ENCODE data around the gene DUXB. TPM values are rescaled to one million over a fixed set of nuclear protein-coding genes. Genes with fewer than 3 reads are reported as not detected.
A peak's percentile ranks its signal among the peaks of the same experiment; 100 is the strongest.

The DUXB gene
- total RNA-seq, 1 experiment from 2014 or later = not detected

DNA sequence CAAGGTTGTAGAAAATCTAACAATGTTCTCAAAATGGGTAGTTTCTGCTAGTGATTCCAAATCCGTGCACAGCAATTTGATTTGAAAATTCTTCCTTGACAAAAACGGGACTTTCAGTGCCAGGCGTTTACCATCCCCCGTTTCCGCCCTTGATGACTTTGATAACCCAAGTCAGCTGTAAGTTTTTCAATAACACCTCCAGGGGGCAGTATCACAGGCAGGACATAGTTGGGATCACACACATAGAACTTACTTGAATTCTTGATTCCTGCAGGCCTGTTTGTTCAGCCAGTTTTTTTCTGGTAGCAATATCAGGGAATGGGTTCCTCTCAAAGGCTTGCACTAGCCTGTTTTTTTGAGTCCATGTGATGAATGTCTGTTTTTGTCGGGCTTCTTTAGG lies 5.6 kb downstream of the DUXB start:
- H3K4me3 Mint-ChIP-seq (ENCODE audit: low read depth, unreplicated experiment) = no peak overlapping the region
- CTCF ChIA-PET = no interaction called here
- no peak for DNase-seq
- no peak overlapping the region for H3K27ac Mint-ChIP-seq (ENCODE audit: unreplicated experiment)
- intact Hi-C loops (cut with micrococcal nuclease; ENCODE audit: unreplicated experiment) = no loop called here
- no peaks in the 10 kb centered on the region for H3K27me3 Mint-ChIP-seq (ENCODE audit: unreplicated experiment)
- H3K9me3 Mint-ChIP-seq (ENCODE audit: low read depth, unreplicated experiment) = no peaks in the 10 kb centered on the region
- no peaks in the 10 kb centered on the region for H3K36me3 Mint-ChIP-seq (ENCODE audit: insufficient read depth, unreplicated experiment)
- TF ChIP-seq, protein P1, sequence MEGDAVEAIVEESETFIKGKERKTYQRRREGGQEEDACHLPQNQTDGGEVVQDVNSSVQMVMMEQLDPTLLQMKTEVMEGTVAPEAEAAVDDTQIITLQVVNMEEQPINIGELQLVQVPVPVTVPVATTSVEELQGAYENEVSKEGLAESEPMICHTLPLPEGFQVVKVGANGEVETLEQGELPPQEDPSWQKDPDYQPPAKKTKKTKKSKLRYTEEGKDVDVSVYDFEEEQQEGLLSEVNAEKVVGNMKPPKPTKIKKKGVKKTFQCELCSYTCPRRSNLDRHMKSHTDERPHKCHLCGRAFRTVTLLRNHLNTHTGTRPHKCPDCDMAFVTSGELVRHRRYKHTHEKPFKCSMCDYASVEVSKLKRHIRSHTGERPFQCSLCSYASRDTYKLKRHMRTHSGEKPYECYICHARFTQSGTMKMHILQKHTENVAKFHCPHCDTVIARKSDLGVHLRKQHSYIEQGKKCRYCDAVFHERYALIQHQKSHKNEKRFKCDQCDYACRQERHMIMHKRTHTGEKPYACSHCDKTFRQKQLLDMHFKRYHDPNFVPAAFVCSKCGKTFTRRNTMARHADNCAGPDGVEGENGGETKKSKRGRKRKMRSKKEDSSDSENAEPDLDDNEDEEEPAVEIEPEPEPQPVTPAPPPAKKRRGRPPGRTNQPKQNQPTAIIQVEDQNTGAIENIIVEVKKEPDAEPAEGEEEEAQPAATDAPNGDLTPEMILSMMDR (IDR thresholded peaks at IDR 0.05; ENCODE audit: unreplicated experiment) = peak; percentile 15
- BruUV-seq (replicated peaks) = no TSS peak
- no peaks in the 10 kb centered on the region for H3K4me1 Mint-ChIP-seq (ENCODE audit: low read depth, unreplicated experiment)

DNA sequence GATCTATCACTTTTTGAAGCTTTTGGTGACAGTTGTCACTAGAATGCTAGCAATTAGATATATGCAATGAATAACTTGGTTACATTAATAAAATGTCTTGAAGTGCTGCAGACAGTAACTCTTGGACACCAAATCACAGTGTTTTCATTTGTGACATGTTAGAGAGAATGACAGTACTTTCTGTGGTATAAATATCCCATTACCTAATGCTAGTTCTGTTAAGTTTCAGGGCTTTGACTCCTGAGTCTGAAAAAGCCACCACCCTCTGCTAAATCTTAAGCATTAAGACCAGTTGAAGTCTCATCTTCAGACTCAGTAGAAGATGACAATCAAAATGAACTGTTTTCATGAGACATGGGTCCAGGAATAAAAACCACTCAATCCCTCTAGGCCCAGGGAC lies 13.9 kb downstream of the DUXB start:
- Mint-ChIP-seq H3K9me3 (ENCODE audit: low read depth, unreplicated experiment) (peaks cover 13% of the 10 kb centered on the region), H3K27me3 (ENCODE audit: unreplicated experiment) (no peaks in the 10 kb centered on the region), H3K36me3 (ENCODE audit: insufficient read depth, unreplicated experiment) (no peaks in the 10 kb centered on the region), H3K27ac (ENCODE audit: unreplicated experiment) (no peak overlapping the region), H3K4me3 (ENCODE audit: low read depth, unreplicated experiment) (no peak overlapping the region), H3K4me1 (ENCODE audit: low read depth, unreplicated experiment) (no peaks in the 10 kb centered on the region)
- TF ChIP-seq, protein P1 (IDR thresholded peaks at IDR 0.05; ENCODE audit: unreplicated experiment) = no peak
- no TSS peak for BruUV-seq (replicated peaks)
- CTCF ChIA-PET = no interaction called here
- intact Hi-C loops (cut with micrococcal nuclease; ENCODE audit: unreplicated experiment) = no loop called here
- DNase-seq = no peak

DNA sequence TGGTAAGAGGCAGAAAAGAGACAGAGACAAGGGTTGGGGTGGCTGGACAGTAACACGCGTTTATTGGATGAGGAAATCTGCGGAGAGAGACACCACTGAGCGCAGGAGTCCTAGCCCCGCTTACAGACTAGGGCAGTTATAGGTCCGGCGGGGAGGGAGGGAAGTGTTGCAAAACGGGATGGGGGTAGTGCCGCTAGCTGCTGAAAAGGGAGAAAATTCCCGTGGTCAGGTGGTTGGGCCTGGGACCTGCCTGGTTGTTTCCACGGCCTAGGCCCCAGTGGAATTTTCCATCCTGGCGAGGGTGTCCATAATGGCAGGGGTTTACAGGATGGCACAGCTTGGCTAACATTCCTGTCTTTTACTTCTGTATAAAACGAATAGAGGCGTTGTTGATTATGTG lies 19.0 kb downstream of the DUXB start:
- Mint-ChIP-seq H3K36me3 (ENCODE audit: insufficient read depth, unreplicated experiment) (no peaks in the 10 kb centered on the region), H3K27me3 (ENCODE audit: unreplicated experiment) (no peaks in the 10 kb centered on the region), H3K27ac (ENCODE audit: unreplicated experiment) (no peak overlapping the region), H3K9me3 (ENCODE audit: low read depth, unreplicated experiment) (peaks cover 13% of the 10 kb centered on the region), H3K4me1 (ENCODE audit: low read depth, unreplicated experiment) (no peaks in the 10 kb centered on the region), H3K4me3 (ENCODE audit: low read depth, unreplicated experiment) (no peak overlapping the region)
- TF ChIP-seq, protein P1 (IDR thresholded peaks at IDR 0.05; ENCODE audit: unreplicated experiment) = no peak
- CTCF ChIA-PET = no interaction called here
- no peak for DNase-seq
- no TSS peak for BruUV-seq (replicated peaks)
- intact Hi-C loops (cut with micrococcal nuclease; ENCODE audit: unreplicated experiment) = no loop called here

DNA sequence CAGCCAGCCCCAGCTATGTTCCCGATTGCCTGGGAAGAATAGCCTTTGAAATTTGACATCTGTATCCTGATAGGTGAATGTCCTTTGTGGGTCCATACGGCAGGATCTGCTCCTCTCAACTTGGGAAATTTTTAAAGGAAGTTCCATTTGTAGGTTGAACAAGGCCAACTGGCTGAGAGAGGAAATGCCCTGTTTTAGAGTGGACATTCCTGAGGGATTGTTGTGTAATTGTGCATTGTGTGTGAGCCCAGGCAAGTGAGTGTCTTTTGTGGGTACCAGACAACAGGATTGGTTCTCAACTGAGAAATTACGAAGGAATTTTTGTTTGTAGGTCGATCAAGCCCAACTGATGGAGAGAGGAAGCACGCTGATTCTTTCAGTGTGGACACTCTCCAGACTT lies 21.9 kb downstream of the DUXB start:
- peaks cover 8% of the 10 kb centered on the region for H3K9me3 Mint-ChIP-seq (ENCODE audit: low read depth, unreplicated experiment)
- intact Hi-C loops (cut with micrococcal nuclease; ENCODE audit: unreplicated experiment) = no loop called here
- no peaks in the 10 kb centered on the region for H3K4me1 Mint-ChIP-seq (ENCODE audit: low read depth, unreplicated experiment)
- no peak overlapping the region for H3K27ac Mint-ChIP-seq (ENCODE audit: unreplicated experiment)
- H3K27me3 Mint-ChIP-seq (ENCODE audit: unreplicated experiment) = no peaks in the 10 kb centered on the region
- H3K36me3 Mint-ChIP-seq (ENCODE audit: insufficient read depth, unreplicated experiment) = no peaks in the 10 kb centered on the region
- TF ChIP-seq, protein P1 (IDR thresholded peaks at IDR 0.05; ENCODE audit: unreplicated experiment) = no peak
- CTCF ChIA-PET = no interaction called here
- no TSS peak for BruUV-seq (replicated peaks)
- no peak for DNase-seq
- no peak overlapping the region for H3K4me3 Mint-ChIP-seq (ENCODE audit: low read depth, unreplicated experiment)

DNA sequence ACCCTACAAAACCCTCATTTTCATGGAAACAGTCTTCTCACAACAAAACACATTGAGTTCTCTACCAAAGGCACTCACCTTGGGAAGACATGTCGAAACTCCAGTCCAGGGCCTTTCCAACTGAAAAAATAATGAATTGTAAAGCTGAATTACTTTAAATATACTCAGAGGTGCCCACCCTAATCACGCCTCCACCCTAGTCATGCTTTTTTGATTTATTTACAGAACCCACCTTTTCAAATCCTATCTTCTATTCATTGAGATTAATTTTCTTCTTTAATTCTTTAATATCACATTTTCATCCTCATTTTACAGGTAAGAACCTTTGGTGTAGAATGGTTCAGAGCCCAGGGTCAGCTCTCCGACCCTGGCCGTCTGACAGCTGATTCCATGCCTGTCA lies 24.4 kb downstream of the DUXB start, which contains the start of gene CPHXL2:
Gene CPHXL2 (minus strand): TSS at position 101 of the 400 bp plus-strand sequence. CDS start 10 bp downstream, at position 91.
- Mint-ChIP-seq H3K4me3 (ENCODE audit: low read depth, unreplicated experiment) (no peak within 1 kb of the TSS), H3K27ac (ENCODE audit: unreplicated experiment) (no peak within 1 kb of the TSS), H3K27me3 (ENCODE audit: unreplicated experiment) (no peaks in the 10 kb centered on the region), H3K36me3 (ENCODE audit: insufficient read depth, unreplicated experiment) (no peaks in the 10 kb centered on the region), H3K4me1 (ENCODE audit: low read depth, unreplicated experiment) (no peaks in the 10 kb centered on the region), H3K9me3 (ENCODE audit: low read depth, unreplicated experiment) (no peaks in the 10 kb centered on the region)
- DNase-seq = no peak
- CTCF ChIA-PET = no interaction called here
- BruUV-seq (replicated peaks) = no TSS peak
- TF ChIP-seq, protein P1 (IDR thresholded peaks at IDR 0.05; ENCODE audit: unreplicated experiment) = no peak
- intact Hi-C loops (cut with micrococcal nuclease; ENCODE audit: unreplicated experiment) = no loop called here
